HL-60/S4 (cell line): ENCODE data around the gene LIMCH1.
"Not testable (repeated sequence)": the region's sequence is repeated elsewhere in the genome, so short reads cannot be mapped to it uniquely, and the experiment has no call there.

Experiments
- in situ Hi-C: fragments of 300-500 bp; cut with MboI; formaldehyde crosslinking; loops from 2 replicates; pipeline ENCODE4 v1.14.3; 2022; ENCODE audit warnings: low sequenced_read_pairs

The LIMCH1 gene, protein sequence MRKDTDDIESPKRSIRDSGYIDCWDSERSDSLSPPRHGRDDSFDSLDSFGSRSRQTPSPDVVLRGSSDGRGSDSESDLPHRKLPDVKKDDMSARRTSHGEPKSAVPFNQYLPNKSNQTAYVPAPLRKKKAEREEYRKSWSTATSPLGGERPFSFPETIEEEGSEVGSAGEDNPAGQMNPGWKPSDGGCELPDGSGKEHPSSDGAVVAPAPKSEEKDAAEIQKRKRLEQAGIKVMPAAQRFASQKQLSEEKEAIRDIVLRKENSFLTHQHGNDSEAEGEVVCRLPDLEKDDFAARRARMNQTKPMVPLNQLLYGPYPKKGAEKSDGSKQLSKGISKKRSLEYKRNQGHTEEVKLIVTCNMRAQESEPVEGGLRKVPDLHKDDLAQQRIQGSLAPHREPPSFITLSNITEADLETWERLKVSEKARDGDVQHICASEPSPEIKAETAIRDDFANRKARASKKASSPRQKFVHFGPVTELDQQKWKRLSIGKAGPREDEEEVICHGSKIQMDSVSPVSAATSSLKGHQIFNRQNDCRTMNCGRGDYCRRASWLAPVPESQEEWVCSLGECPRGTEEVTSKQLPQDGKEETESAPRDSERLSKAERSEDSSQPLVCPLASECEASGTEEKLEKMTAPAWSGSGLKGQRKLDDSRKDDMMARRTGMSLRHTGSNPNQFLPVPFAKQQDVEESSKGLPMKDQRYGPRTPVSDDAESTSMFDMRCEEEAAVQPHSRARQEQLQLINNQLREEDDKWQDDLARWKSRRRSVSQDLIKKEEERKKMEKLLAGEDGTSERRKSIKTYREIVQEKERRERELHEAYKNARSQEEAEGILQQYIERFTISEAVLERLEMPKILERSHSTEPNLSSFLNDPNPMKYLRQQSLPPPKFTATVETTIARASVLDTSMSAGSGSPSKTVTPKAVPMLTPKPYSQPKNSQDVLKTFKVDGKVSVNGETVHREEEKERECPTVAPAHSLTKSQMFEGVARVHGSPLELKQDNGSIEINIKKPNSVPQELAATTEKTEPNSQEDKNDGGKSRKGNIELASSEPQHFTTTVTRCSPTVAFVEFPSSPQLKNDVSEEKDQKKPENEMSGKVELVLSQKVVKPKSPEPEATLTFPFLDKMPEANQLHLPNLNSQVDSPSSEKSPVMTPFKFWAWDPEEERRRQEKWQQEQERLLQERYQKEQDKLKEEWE (N-terminal part only)

DNA sequence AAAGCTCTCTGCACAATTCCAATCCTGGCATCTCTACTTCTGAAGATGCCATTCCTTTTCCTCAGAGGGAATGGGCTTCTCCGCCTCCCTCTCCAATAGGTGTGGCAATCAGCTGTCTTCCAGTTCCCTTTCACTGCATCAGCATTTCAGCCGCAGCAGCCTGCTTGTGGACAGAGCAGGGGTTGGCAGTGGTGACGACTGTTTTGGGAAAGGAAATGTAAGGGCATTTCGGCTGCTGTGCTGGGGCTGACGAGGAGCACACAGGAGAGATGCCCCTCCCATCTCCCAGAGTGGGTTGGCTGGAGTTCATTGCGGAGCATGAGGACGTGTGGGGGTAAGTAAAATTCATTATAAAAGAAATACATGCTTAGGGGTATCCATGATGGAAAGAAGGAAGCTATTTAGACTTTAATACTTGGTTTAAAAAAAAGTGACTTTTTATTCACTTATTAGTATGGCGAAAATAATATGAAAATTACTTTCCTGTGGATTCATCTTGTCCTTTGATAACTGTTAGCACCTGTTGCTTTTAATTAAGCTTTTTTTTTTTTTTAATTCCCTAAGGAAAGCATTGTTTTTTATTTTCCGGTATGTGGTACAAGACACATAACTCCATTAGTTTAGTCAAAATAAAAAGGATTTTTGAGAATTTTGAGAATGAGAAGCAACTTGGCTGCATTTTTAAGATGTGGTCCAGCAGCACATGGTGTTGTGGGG is at the start of gene LIMCH1:
Gene LIMCH1, plus strand, starts transcription at position 141 of the 717 bp plus-strand sequence. CDS start 67,839 bp downstream, outside the sequence.
- in situ Hi-C loops = no loop called here

DNA sequence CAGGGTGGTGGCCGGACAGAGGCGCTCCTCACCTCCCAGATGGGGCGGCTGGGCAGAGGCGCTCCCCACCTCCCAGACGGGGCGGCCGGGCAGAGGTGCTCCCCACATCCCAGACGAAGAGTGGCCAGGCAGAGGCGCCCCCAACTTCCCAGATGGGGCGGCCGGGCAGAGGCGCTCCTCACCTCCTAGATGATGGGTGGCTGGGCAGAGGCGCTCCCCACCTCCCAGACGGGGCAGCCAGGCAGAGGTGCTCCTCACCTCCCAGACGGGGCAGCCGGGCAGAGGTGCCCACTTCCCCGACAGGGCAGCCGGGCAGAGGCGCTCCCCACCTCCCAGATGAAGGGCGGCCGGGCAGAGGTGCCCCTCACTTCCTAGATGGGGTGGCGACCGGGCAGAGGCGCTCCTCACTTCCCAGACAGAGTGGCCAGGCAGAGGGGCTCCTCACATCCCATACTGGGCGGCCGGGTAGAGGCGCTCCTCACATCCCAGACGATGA is 46.8 kb upstream of the LIMCH1 start:
- in situ Hi-C loops = not testable (repeated sequence)

DNA sequence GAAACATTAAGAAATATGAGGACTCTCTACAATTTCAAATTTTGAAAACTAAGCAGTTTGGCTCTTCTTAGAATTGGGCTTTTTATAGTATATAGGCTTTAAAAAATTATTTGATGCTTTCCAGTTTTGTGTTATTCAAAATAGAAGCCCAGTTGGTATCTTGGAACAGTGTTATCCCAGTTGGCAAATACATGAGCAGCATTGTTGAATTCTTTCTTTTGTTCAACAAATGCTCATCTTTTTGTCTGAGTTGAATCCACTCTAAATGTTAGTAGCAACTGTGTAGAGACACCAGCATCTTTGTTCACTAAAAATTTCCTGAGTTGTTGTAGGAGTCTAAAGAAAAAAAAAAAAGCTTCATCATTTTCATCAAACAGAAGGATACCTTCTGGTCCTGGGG is 41.0 kb upstream of the LIMCH1 start:
- in situ Hi-C loops = no loop called here

DNA sequence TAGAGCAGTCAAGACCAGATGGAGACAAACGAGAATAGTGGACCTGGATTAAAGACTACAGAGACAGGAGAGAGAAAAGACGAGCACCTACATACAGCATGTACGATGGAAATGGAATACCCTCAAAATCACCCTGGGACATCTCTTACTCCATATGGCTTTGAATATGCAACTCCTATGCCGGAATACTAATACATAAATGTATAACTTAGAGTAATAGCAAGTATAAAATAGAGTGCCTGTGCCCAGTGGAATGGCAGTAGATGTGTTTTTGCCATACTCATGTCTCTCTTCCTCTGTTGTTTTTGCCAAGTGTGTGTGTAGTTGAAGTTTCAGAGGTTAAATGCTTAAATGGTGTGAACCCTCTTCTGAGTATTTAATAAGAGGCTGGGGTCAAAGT is 39.8 kb upstream of the LIMCH1 start:
- in situ Hi-C loops = no loop called here

DNA sequence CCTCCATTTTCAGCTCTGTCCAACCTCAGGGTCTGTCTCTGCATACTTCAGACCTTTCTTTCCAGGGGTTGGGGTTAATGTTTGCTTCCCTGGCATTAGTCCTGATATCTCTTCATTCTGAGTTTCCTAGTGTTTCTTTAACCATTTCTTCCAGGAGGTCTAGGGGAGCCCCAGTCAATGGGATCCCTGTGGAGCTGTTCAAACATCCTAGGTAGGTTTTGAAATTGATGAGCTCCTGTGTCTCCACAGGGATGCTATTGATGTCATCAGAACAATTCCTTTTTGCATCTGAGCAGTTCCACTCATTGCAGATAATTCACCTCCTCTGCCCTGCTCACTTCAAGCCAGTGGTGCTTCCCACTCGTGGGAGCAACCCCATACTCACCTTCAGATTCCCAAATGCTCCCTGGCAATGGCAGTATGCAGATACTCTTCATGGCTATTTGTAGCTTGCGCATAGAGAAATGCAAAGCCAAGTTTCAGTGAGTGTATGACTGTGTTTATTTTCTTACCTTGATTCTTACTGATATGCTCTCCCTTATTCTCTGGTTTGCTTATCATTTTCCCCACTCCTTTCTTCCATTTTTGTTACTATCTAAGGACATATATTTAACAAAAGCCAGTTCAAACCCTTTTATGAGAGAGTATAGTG is 33.7 kb upstream of the LIMCH1 start:
- in situ Hi-C loops = no loop called here

DNA sequence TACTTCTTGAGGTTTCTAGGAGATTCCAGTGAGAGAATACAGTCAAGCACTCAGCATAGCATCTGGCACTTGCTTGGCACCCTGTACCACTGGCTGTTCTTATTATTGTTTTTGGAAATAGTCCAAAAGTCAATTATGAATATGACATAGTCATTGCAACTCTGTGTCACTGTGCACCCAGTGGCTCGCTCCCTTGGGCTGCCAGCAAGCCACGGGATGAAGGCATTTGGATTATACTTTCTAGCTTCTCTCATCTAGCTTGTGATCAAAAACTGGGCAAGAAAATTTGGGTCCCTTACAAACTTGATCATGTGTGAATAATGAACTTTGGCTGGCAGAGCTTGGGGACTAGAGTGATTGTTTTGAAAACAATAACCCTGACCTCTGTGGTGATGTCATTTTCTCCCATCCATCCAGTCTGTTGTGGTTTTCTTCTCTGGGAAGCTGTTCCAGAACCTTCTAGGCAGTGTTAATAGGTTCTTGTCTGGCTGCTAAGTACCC is 32.7 kb upstream of the LIMCH1 start:
- in situ Hi-C loops = no loop called here

DNA sequence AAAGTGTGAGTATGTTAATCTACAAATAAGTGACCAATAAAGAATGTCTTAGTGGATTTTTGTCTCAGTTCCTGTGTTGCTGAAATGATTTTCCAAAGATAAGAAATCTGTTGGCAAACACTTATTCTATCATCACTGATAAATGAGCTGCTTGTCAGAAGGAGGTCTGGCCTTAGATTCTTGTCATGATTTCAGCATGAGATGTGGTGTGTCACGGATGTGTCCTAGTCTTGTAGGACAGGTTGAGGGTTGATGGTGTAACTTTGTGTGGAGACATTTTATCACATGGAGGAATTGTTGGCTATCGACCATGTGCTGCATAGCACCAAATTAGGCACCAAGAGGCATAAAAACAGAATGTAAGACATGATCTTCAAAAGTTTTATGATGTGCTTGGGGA is 31.8 kb upstream of the LIMCH1 start:
- in situ Hi-C loops = no loop called here

DNA sequence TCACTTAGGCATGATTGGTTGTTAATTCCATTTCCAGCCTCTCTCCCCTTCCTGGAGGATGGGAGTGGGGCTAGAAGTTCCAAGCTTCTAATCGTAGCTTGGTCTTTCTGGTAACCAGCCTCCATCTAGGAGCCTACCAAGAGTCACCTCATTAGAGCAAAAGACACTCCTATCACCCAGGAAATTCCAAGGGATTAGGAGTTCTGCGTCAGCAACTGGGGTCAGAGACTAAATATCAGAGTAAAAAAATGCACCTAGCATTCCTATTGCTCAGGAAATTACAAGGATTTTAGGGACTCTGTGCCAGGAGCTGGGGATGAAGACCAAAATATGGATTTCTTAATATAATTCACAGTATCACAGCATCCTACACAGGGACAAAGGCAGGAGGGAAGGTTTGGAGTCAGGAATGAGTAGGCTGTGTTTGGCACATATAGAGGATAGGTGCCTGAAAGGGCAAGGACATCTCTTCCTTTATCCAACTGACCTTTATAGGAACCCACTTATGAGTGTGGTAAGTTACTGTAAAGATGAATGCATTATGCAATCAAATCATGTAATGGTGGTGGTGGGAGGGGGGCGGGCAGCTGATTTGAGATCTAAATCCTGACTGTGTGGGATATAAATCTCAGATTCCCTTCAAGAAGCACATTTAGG is 30.5 kb upstream of the LIMCH1 start:
- in situ Hi-C loops = no loop called here

DNA sequence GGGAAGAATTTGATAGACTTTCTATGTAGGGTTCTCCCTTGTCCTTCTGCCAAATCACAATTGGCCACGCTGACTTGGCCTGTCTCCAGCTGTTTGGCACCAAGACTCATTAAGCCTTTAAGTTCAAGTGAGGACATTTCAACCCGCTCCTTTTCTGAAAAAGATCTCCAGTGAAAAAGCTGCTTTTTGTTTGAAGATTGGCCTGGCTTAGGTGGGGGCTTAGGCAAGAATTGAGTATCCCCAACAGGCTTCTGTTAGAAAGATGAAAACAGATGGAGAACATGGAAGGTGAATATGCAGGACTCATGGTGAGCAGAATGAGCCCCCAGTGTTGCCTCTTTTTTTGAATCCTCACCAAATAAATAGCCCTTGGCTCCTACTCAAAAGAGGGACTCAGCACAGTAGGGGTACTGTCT is 28.5 kb upstream of the LIMCH1 start:
- in situ Hi-C loops = no loop called here

DNA sequence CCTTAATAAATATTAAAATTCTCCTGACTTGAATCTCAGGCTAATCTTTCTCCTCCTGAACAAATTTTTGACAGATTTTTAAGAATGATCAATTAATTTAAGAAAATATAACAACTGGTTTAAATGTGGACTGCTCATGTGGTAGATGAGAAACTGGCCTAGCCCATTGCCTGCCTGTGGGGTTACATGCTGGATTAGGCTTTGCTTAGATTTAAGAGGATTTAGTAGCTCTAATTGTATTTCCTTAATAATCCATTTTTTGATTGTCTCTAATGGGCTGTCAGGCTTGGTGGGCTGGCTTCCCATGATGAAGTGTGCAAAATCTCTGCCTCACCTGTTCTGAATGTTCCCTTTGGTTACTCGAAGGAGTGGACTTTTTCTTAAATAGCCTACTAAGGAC is 27.8 kb upstream of the LIMCH1 start:
- in situ Hi-C loops = no loop called here

DNA sequence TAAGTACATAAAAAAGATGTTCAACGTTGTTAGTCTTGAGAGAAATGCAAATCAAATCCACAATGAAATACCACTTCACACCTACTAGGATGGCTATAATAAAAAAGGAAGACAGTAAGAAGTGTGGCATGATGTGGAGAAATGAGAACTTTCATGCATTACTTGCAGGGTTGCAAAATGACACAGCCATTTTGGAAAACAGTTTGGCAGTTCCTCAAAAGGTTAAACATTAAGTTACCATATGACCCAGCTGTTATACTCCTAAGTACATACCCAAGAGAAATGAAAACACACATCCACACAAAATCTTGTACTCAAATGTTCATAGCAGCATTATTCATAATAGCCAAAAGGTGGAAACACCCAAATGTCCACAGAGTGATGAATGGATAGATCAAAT is 25.8 kb upstream of the LIMCH1 start:
- in situ Hi-C loops = no loop called here

DNA sequence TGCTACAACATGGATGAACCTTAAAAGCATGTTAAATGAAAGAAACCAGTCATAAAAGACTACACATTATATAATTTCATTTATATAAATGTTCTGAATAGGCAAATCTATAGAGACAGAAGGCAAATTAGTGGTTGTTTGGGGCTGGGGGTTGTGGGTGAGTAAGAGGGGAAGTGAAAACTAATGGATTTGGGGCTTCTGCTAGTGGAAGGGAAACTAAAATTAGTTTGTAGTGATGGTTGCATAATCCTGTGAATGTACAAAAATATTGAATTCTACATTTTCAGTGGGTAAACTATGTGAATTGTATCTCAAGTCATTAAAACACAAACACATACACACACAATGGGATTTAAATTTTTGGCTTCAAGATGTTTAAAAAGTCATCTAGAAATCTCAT is 25.4 kb upstream of the LIMCH1 start:
- in situ Hi-C loops = no loop called here

DNA sequence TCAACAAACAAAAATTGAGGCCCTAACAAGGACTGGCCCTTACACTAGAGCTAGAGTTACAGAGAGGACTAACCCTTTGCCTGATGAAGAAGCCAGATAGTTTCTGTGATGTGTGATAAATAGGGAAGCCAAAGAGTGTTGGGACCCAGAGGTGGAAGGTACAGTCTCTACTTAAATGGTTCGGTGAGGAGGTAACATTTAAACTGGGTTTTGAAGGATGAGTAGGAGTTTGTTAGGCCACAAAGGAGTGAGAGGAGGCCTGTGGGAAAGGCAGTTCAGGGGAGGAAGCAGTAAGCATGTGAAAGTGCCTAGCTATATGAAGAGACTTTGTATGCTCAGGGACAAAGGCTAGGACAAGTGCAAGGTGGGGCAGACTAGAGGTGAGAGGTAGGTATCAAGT is 23.8 kb upstream of the LIMCH1 start:
- in situ Hi-C loops = no loop called here

DNA sequence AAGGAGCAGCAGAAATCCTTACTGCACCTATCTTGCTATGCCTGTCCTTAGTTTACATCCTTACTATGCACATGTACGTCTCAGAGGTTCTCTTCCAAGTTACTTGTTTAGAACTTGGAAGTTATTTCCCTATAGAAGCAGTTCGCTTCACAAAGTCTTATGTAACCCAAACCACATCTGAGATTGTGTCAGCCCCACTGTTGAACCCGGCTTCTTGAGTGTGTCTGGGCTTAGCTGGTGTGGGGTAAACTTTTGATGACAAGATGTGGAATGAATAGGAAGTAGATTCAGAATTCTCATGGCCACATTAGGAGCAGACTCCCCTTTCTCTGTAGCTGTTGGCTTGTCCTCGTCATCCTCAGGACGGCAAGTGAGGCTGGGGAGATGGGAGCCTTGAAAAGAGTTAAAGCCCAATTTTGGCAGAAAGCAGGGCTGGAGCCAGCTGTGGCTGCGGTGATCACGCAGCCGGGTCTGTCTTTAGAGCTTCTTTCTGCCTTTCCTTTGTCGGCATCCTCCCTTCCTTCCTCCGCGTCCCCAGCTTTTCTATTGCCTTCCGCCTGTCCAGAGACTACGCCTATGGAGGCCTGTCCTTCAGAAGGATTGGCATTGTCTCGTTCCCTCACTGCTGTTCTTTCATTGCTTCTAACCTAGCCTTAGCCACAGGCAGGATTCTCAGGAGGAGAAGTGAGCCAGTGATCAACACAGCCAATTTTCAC is 23.0 kb upstream of the LIMCH1 start:
- in situ Hi-C loops = no loop called here

DNA sequence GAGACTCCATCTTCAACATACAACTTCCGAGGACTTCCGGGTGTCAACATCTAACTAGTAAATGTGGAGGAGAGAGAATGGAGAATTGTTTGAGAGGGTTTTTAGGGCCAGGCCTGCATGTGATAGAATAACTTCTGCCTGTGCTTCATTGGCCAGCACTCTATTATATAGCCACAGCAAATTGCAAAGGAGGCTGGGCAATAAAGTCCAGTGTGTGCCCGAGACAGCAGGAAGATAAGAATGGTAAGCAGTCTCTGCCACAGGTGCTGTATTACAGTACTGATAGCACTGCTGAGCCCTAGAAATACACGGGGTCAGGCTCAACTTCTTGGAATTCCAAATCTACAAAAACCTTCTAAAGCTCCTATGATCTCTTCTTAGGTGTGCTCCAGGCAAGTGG is 20.8 kb upstream of the LIMCH1 start:
- in situ Hi-C loops = no loop called here

DNA sequence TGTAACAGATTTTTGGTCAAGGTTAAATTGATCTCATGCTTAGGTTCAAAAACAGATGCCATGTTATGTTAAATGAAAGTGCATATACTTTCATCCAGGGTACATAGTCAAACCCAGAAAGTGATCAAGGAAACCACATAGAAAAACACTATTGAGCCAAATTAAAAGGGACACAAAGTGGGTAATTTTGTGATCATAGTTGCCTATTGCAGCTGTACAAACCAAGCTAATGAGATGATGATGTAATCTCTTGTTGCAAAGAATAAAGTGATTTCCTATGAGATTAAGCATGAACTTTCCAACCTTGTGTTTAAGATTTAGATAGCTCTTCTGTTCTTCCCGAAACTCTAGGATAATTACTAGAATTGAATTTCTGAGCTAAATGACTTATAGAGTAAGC is 20.2 kb upstream of the LIMCH1 start:
- in situ Hi-C loops = no loop called here

DNA sequence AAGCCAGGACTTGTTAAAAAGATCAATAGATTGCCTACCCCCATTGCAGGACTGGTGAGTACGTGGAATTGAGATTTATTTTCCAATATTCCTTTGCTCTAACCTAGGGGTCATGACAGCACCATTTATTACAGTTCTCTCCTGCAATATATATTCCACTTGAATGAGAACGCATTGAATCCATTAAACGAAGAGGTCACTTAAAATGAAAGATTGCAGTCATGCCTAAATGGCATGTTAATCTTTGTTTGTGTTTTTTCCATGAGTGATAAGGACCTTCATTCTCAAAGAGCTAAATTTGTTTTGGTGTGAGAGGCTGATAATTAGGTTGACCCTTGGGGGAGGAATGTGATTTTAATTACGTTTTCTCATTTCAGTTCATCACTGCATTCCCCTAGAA is 13.5 kb upstream of the LIMCH1 start:
- in situ Hi-C loops = no loop called here

DNA sequence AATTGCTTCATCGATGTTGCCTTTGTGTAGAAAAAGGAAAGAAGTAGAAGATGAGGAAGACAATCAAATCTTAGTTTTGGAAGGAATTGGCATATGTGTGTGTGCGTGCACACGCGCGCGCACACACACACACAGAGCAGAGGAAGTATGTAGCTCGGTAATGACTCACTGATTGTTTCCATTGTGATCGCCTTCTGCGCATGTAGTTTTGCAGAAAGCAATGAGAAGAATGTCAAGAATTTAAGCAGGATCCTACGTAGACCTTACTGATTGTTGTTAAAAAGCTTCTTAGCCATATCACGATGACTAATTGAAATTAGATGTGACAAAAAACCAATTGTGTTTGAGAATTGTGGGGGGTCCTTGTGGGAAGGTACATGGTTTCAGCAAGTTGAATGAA is 12.8 kb upstream of the LIMCH1 start:
- in situ Hi-C loops = no loop called here

DNA sequence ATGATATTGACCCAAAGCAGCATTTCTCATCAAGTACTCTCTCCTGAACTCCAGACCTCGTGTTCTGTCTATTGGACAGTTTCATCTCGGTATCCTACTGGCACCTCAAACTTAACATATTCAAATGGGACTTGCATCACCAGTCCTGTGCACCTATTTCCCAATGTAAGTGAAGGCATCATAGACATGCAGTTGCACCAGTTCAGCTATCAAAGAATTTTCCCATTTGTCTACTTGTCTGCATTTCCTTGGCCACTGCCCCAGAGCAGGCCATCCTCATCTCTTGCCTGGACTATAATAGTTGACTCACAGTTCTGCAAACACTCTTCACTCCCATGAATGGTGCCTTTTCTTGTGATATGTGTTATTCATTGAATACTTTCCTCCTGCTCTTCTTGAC is 11.3 kb upstream of the LIMCH1 start:
- in situ Hi-C loops = no loop called here
